Fibroblast of pulmonary artery (primary cell): ENCODE data around the gene SGCD.

Experiments
- DNase-seq: peaks from one replicate; pipeline ENCODE4 v3.0.0-alpha.2; 2010; ENCODE audit warnings: low read depth
- H3K4me3 ChIP-seq: replicated peaks from 2 replicates; pipeline ENCODE4 v1.5.1; 2011; ENCODE audit warnings: low read depth, mild to moderate bottlenecking, control low read depth, low read length, moderate library complexity
- TF ChIP-seq, protein P1 (sequence below): IDR thresholded peaks from 2 replicates; pipeline ENCODE4 v1.5.1; 2011; ENCODE audit warnings: mild to moderate bottlenecking, control low read depth, low read length, inconsistent platforms; ENCODE audit errors: missing control alignments

Gene SGCD

DNA sequence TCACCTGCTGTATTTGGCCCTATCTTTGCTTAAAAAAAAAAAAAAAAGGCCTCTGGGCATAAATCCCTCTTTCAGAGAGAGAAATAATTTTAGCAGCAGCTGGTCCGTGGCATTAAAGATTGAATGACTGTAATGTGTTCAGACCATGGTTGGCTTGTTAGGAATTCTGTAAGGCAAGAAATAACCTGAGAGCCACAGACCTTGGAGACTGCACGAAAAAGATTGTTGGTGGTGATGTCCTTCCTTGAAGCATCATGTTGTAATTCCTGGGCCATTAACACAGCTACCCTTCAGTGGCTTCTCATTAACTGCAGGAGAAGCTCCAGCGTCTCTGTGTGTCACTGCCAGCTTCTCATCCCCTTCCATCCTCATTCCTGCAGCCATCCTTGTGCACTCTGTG is 79.0 kb downstream of the SGCD start:
- TF ChIP-seq, protein P1, sequence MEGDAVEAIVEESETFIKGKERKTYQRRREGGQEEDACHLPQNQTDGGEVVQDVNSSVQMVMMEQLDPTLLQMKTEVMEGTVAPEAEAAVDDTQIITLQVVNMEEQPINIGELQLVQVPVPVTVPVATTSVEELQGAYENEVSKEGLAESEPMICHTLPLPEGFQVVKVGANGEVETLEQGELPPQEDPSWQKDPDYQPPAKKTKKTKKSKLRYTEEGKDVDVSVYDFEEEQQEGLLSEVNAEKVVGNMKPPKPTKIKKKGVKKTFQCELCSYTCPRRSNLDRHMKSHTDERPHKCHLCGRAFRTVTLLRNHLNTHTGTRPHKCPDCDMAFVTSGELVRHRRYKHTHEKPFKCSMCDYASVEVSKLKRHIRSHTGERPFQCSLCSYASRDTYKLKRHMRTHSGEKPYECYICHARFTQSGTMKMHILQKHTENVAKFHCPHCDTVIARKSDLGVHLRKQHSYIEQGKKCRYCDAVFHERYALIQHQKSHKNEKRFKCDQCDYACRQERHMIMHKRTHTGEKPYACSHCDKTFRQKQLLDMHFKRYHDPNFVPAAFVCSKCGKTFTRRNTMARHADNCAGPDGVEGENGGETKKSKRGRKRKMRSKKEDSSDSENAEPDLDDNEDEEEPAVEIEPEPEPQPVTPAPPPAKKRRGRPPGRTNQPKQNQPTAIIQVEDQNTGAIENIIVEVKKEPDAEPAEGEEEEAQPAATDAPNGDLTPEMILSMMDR, result no peak
- DNase-seq, result no peak

DNA sequence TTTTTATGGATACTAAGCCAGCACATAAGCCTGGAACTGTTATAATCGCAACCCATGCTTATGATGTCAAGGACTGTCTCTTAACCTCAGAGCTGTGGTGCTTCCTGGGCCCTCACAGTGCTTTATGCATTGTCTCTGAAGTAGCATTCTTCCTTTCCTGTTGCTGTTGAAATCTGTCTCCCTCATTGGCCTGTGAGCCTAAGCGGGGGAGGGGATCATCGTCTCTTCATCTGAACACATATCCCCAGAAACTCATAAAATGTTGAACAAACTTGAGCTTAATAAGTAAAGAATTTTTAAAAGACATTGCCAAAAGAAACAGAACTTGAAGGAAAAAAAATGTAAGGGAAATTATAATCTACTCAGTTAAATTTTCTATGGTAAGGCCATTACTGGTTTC is 80.3 kb downstream of the SGCD start:
- no peak for DNase-seq
- no peak overlapping the region for H3K4me3 ChIP-seq
- TF ChIP-seq, protein P1, result no peak

More for the DNA sequence above, 79.0 kb downstream of the SGCD start:
- no peak overlapping the region for H3K4me3 ChIP-seq

DNA sequence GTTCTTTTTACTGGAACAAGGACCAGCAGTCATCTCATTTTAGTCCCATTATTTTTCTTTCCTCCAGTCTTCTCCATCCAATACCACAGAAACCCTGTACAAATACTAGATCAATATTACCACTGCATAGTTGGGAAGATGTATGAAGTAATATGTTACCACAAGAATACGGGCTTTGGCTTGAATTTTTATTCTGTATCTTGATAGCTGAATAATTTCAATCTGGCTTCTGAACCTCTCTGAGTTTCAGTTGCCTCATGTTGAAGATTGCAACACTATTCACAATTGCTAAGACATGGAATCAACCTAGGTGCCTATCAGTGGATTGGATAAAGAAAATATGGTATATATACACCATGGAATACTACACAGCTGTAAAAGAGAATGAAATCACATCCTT is 82.9 kb downstream of the SGCD start:
- H3K4me3 ChIP-seq, result no peak overlapping the region
- DNase-seq, result no peak
- TF ChIP-seq, protein P1, result no peak

DNA sequence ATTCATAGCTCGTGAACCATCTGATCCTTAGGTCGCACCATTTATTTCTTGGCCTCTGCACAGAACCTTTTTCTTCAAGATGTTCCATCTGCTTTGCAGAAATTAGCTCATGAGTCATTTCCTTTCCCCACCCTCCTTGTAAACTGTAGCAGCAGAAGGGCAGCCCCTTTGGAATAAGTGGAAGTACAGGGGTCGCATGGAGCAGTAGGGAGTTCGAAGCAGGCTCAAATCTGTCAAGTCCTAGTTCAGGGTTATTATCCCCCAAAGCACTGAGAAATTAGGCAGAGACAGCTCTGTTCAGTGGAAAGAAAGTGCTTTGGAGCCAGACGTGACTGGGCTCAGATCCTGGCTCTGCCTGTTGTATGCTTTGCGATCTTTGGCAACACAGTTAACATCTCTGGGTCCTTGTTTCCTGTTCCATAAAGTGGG is 84.2 kb downstream of the SGCD start:
- TF ChIP-seq, protein P1, result no peak
- H3K4me3 ChIP-seq, result no peak overlapping the region
- peak; percentile 47 for DNase-seq

DNA sequence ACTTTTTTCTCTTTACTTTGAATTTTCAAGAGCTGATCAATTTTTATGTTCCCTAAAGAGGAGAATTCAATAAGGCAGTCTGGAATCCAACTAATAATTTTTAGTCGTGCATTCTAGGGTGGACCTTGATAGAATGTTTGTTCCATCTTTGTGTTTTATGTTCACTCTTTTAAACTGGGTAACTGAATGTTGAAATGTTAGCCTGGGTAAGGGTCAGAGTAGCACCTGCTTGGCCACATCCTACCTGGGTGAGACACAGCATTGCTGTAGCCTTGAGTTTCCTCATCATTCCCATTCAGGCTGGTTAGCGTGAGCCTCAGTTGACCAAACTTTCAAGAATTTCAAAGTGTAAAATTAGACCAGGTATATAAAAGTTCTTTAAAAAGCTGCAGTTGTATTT is 85.0 kb downstream of the SGCD start:
- TF ChIP-seq, protein P1, result no peak
- no peak for DNase-seq
- no peak overlapping the region for H3K4me3 ChIP-seq

DNA sequence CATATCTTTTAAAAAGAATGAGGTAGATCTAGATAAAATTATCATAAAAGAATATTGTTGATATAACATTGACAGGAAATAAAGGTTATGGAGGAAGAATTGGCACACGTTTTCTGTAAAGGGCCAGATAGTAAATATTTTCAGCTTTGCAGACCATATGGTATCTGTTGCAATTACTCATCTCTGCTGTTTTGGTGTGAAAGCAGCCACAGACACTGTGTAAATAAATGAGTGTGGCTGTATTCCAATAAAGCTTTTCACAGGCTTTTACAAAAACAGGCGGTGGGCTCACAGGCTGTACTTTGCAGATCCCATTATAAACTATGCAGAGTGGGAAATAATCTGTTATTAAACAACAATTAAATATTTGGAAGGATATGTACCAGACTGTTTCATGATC is 87.4 kb downstream of the SGCD start:
- DNase-seq, result no peak
- TF ChIP-seq, protein P1, result no peak
- no peak overlapping the region for H3K4me3 ChIP-seq

DNA sequence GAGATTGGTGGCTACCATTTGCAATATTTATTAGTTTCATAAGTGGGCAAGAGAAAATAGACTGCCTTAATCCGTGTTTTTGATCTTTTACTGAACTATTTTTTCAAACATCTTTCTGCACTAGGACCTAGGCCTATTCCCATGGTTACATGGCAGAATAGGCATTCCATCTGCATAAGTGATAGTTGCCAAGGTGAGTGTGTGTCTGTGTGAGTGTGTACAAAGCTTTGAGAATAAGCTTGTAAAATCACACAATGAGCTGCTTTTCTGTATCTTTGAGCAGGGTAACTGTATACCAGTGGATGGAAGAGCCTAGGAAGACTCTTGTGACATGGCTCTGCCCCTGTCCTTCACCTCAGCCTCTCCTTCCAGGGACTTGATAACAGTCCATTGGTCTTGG is 92.7 kb downstream of the SGCD start:
- no peak for DNase-seq
- TF ChIP-seq, protein P1, result no peak

More for the DNA sequence above, 92.7 kb downstream of the SGCD start:
- H3K4me3 ChIP-seq, result no peak overlapping the region
